DLD1 (cell line): ENCODE measurements around the gene CAV3.

ENCODE experiments used
- in situ Hi-C: cut with HindIII; loops from 2 replicates; pipeline ENCODE4 v1.10.0; 2017; ENCODE audit warnings: low sequenced_read_pairs

Gene CAV3

DNA sequence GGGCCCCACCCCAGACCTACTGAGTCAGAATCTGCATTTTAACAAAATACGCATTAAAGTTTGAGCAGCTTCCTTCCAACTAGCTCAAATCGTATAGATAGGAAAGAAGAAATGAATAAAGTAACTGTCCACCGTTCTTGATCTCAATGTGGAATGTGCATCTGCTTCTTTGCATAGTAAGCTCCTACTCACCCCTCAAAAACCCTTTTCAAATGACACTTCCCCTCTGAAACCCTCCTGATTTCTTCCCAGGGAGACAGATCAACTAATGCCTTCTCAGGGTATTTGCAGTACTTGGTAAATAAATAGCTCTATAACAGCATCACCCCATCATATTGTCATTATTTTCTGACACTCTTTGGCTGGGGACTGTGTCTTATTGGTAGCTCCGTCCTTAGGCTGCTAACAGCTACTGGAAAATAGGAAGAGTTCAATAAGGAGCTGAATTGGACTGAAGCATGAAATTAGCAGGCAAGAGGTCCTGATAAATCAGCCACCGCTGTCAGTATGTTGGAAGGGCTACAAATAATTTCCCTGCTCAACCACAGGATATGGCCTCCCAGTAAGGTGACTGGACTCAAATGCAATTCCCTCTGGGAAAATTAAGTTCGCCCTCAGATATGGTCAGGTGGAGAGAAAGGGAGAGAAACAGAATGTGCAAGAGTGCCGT, 25.6 kb downstream of the CAV3 start:
- in situ Hi-C loops: no loop called here

DNA sequence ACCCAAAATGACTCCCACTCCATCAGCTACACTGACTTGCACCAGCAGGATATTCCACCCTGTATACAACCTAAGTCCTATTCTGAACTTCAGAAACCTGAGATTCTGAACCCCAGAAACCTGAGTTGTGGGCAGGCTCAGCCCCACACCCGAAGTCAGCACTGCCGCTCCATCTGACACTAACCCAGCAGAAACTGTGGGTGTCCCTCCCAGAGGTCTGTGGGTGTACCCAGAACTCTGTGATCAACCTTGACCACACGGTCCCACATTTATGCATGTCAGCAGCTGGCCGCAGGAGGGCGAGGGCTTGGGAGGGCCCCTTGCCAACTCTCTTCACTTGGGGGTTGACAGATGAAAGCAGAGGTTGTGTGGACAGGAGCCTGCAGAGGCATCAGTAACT, 26.5 kb downstream of the CAV3 start:
- in situ Hi-C loops: no loop called here

- in situ Hi-C loops: no loop called here
These were observed 26.9 kb downstream of the CAV3 start for GRCh38 chr3:8760506-8760905.

- in situ Hi-C loops: no loop called here
These were observed 28.3 kb downstream of the CAV3 start for GRCh38 chr3:8761866-8762265.

- in situ Hi-C loops: no loop called here
These were observed 29.2 kb downstream of the CAV3 start for GRCh38 chr3:8762607-8763377.

- in situ Hi-C loops: no loop called here
These were observed 30.9 kb downstream of the CAV3 start for GRCh38 chr3:8764528-8764927.

GRCh38 chr3:8765528-8765927, 31.9 kb downstream of the CAV3 start:
- in situ Hi-C loops: no loop called here

- in situ Hi-C loops: no loop called here
These were observed 32.5 kb downstream of the CAV3 start for GRCh38 chr3:8766148-8766547.

GRCh38 chr3:8767256-8767666, 33.7 kb downstream of the CAV3 start:
- in situ Hi-C loops: no loop called here

DNA sequence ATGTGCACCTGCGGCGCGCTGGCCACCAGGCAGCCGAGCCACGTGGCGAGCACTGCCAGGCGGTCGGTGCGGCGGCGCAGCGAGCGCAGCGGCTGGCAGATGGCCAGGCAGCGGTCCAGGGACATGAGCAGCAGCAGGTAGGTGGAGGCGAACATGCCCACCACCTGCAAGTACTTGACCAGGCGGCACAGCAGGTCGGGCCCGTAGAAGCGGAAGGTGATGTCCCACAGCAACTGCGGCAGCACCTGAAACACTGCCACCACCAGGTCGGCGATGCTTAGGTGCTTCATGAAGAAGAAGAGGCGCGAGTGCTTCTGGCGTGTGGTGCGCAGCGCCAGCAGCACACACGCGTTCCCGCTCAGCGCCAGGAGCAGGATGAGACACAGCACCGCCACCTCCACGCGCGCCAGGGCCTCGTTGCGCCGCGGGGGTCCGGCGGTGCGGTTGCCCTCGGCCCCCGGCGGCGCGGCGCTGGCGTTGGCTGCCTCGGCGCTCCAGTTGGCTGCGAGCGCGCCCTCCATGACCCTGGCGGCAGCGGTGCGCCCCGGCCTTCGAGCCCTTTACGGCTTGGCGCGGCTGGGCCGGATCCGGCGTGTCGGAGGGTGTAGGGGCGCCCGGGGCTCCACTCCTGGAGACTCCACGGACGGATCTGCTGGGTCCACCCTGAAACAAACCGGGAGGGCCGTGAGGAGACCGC, 34.2 kb downstream of the CAV3 start:
- in situ Hi-C loops: no loop called here

GRCh38 chr3:8768364-8769087, 34.9 kb downstream of the CAV3 start:
- in situ Hi-C loops: no loop called here

GRCh38 chr3:8769088-8769822, 35.7 kb downstream of the CAV3 start, which contains the start of gene OXTR:
Gene OXTR (minus strand): TSS chr3:8769613. CDS start chr3:8768187, 1,426 bp downstream.
- in situ Hi-C loops: no loop called here

- in situ Hi-C loops: no loop called here
These were observed 40.4 kb downstream of the CAV3 start for GRCh38 chr3:8773941-8774542.

- in situ Hi-C loops: no loop called here
These were observed 41.6 kb downstream of the CAV3 start for GRCh38 chr3:8775181-8775580.

DNA sequence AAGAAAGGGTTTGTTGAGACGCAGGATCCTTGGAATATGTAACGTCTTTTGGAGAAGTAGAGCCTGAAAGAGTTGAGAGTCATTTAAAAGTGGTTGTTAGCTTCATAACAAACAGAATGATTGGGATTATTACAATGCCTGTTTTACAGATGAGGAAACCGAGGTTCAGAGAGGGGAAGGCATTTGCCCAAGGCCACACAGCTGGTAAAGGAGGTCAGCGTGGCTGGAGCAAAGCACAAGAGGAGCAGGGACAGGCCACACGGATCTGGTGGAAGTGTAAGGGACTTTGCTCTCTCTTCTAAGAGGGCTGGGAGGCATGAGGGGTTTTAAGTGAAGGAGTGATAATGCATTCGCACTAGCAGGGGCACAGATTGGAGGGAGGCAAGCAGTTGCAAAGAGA, 42.0 kb downstream of the CAV3 start:
- in situ Hi-C loops: no loop called here

GRCh38 chr3:8776406-8776805, 42.8 kb downstream of the CAV3 start:
- in situ Hi-C loops: no loop called here

DNA sequence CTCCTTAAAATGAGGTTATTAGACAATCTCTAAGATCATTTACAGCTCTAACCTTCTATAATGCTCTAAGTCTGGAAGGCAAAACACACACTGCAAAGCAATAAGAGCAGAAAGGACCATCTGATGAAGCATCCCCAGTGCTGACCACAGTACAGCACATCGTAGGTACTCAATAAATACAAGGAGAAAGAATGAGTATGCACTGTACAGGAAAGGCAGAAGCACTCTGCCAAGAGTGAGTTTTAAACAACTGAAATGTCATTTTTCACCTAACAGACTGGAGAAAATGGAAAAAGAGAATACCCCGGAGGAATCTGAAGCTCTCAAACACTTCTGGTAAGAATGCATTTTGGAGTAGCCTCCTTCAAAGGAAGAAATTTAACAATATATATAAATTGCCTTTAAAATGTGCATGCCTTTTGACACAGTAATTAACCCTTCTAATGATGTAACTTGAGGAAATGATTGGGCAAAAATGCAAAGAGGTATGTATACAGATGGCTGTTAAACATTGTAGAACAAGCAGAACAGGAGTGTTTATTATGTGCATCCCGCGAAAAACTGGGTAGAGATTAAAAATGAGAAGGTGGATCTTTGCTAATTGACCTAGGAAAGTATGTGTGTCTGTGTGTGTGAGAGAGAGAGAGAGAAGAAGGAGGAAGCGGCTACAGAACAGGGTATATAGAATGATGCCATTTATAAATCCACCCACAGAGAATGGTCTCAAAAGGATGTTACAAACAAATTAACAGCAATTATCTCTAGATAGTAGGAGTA, 43.8 kb downstream of the CAV3 start:
- in situ Hi-C loops: no loop called here

DNA sequence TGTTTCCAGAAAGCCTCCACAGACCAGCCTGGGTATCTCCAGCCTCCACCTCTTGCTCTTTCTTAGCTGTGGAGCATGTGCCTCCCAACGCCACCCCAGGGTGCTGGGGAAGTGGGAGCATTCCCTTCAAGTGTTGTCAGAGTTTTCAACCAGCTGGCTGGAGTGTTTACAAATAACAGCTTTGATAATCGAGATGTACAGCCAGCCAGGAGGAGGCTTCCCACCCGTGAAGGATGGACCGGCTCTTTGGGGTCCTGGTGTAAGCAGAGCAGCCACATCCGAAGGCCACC, 44.3 kb downstream of the CAV3 start:
- in situ Hi-C loops: no loop called here

- in situ Hi-C loops: no loop called here
These were observed 44.9 kb downstream of the CAV3 start for GRCh38 chr3:8778475-8778874.

GRCh38 chr3:8780279-8780678, 46.7 kb downstream of the CAV3 start:
- in situ Hi-C loops: no loop called here
